ENCODE measurements around the gene KCP. TPM values are rescaled to one million over a fixed set of nuclear protein-coding genes. Genes with fewer than 3 reads are reported as not detected.
A peak's percentile ranks its signal among the peaks of the same experiment; 100 is the strongest.

Gene KCP
- total and polyA plus RNA-seq, 10 of the 15 experiments (the other 5 are each of a cell fraction or from before 2014, with no cell fraction given) = 0.05 to 7.8 (median 2.5) TPM

- TF ChIP-seq NBN (IDR thresholded peaks at IDR 0.05) = no peak; the same call in 1 of the 2 replicates
- TF ChIP-seq CTCF (IDR thresholded peaks at IDR 0.05 in 2 of 3, conservative IDR thresholded peaks at IDR 0.05 in 1 of 3; ENCODE audit: control insufficient read depth in 2 of 3, extremely low read depth in 1 of 3, insufficient read depth in 1 of 3, low read depth in 3 of 3, low read length in 3 of 3) = no peak
- peak; percentile 23; the same call in 1 of the 2 replicates for TF ChIP-seq YY1 (IDR thresholded peaks at IDR 0.05; ENCODE audit: low read depth, low read length)
- TF ChIP-seq IKZF1 (conservative IDR thresholded peaks at IDR 0.05) = peak; percentile 72
- peak; percentile 73 for TF ChIP-seq RELA (IDR thresholded peaks at IDR 0.05; ENCODE audit: borderline replicate concordance, partially characterized antibody)
- TF ChIP-seq TCF3 (IDR thresholded peaks at IDR 0.05; ENCODE audit: borderline replicate concordance, insufficient read depth, low read depth, low read length) = 0 out of 2 replicates have a peak, but pooled peaks have one; percentile 11
- peak; percentile 74; the same call in 1 of the 2 replicates for TF ChIP-seq LARP7 (IDR thresholded peaks at IDR 0.05)
- TF ChIP-seq BRCA1 (IDR thresholded peaks at IDR 0.05; ENCODE audit: low read depth, low read length) = no peak
- peak; percentile 92 for TF ChIP-seq MEF2B (IDR thresholded peaks at IDR 0.05; ENCODE audit: partially characterized antibody, poor library complexity, severe bottlenecking)
- peak; percentile 75; the same call in 1 of the 2 replicates for TF ChIP-seq ZBED1 (IDR thresholded peaks at IDR 0.05; ENCODE audit: borderline replicate concordance)
- no peak for TF ChIP-seq STAT3 (IDR thresholded peaks at IDR 0.05; ENCODE audit: low read depth, low read length)
- TF ChIP-seq ZSCAN29 (IDR thresholded peaks at IDR 0.05) = no peak
- TF ChIP-seq, protein P1, sequence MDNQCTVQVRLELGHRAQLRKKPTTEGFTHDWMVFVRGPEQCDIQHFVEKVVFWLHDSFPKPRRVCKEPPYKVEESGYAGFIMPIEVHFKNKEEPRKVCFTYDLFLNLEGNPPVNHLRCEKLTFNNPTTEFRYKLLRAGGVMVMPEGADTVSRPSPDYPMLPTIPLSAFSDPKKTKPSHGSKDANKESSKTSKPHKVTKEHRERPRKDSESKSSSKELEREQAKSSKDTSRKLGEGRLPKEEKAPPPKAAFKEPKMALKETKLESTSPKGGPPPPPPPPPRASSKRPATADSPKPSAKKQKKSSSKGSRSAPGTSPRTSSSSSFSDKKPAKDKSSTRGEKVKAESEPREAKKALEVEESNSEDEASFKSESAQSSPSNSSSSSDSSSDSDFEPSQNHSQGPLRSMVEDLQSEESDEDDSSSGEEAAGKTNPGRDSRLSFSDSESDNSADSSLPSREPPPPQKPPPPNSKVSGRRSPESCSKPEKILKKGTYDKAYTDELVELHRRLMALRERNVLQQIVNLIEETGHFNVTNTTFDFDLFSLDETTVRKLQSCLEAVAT (IDR thresholded peaks at IDR 0.05) = peak; percentile 76
- peak; percentile 53; the same call in 1 of the 2 replicates for TF ChIP-seq TCF12 (IDR thresholded peaks at IDR 0.05; ENCODE audit: low read depth, low read length)
- TF ChIP-seq FOXK2 (IDR thresholded peaks at IDR 0.05) = no peak
- peak; percentile 20; the same call in 1 of the 2 replicates for TF ChIP-seq BCL11A (IDR thresholded peaks at IDR 0.05; ENCODE audit: low read depth, low read length)
- TF ChIP-seq PAX5 (IDR thresholded peaks at IDR 0.05; ENCODE audit: borderline replicate concordance, low read depth, low read length) = peak; percentile 69
- peak; percentile 48; the same call in 1 of the 2 replicates for TF ChIP-seq EED (IDR thresholded peaks at IDR 0.05; ENCODE audit: low read depth)
- peak; percentile 55; the same call in 1 of the 2 replicates for TF ChIP-seq IRF4 (IDR thresholded peaks at IDR 0.05; ENCODE audit: low read depth, low read length)
- TF ChIP-seq POU2F2 (IDR thresholded peaks at IDR 0.05; ENCODE audit: borderline replicate concordance, low read depth, low read length) = peak; percentile 45; the same call in 2 of the 3 replicates
- peak; percentile 24; the same call in 1 of the 2 replicates for TF ChIP-seq ZNF687 (IDR thresholded peaks at IDR 0.05)
- TF ChIP-seq NR2C1 (IDR thresholded peaks at IDR 0.05) = peak; percentile 19; the same call in 1 of the 2 replicates
Measured at GRCh38 chr7:128939075-128939860, 28.8 kb upstream of the KCP start (continued).

Data from GM12878 (cell line).